HepG2 (cell line): Measurements from ENCODE around the gene NSFL1C. TPM values are rescaled to one million over a fixed set of nuclear protein-coding genes. Genes with fewer than 3 reads are reported as not detected.
A peak's percentile ranks its signal among the peaks of the same experiment; 100 is the strongest.

ENCODE experiments used
- BRD4 ChIP-seq: sonication (generic); formaldehyde crosslinking; IDR thresholded peaks from 2 replicates; pipeline ENCODE4 v1.4.0; 2020; ENCODE audit warnings: missing genetic modification reagents
- CREB3 ChIP-seq: sonication (generic); formaldehyde crosslinking; IDR thresholded peaks from 2 replicates; pipeline ENCODE4 v1.5.0; 2020; ENCODE audit warnings: missing genetic modification reagents
- HDAC6 ChIP-seq: fragments of 200-600 bp; sonication (generic); IDR thresholded peaks from 2 replicates; pipeline ENCODE4 v1.7.0; 2017; ENCODE audit warnings: mild to moderate bottlenecking, antibody characterized with exemption, low read length, low read depth
- HNRNPL ChIP-seq: fragments of 200-400 bp; formaldehyde crosslinking; IDR thresholded peaks from 2 replicates; pipeline ENCODE4 v1.6.1; 2017; ENCODE audit warnings: mild to moderate bottlenecking, low read depth, low read length
- ISX ChIP-seq: sonication (generic); formaldehyde crosslinking; conservative IDR thresholded peaks from 2 replicates; pipeline ENCODE4 v1.5.0; 2020; ENCODE audit warnings: missing genetic modification reagents
- KDM5B ChIP-seq: sonication (generic); formaldehyde crosslinking; IDR thresholded peaks from 2 replicates; pipeline ENCODE4 v1.4.0; 2020; ENCODE audit warnings: missing genetic modification reagents, mild to moderate bottlenecking, borderline replicate concordance
- NONO ChIP-seq, 2 experiments: fragments of 450-650 bp in 1 of 2; sonication (generic) in 1 of 2; formaldehyde crosslinking in 1 of 2; IDR thresholded peaks in 1 of 2; conservative IDR thresholded peaks in 1 of 2; 2 replicates each; pipeline versions ENCODE4 v1.6.1 to v1.8.0; 2017 to 2022; ENCODE audit warnings: mild to moderate bottlenecking in 1 of 2, missing genetic modification reagents in 1 of 2, moderate library complexity in 1 of 2
- ONECUT2 ChIP-seq: sonication (generic); formaldehyde crosslinking; IDR thresholded peaks from 2 replicates; pipeline ENCODE4 v1.4.0; 2020; ENCODE audit warnings: missing genetic modification reagents
- RARA ChIP-seq: IDR thresholded peaks from 2 replicates; pipeline ENCODE4 v1.6.1; 2016; ENCODE audit warnings: missing genetic modification reagents, missing compliant biosample characterization
- SALL2 ChIP-seq: sonication (generic); formaldehyde crosslinking; IDR thresholded peaks from 2 replicates; pipeline ENCODE4 v1.8.1; 2023; ENCODE audit warnings: mild to moderate bottlenecking, missing genetic modification reagents, inconsistent platforms
- SNAPC5 ChIP-seq: sonication (generic); formaldehyde crosslinking; IDR thresholded peaks from 2 replicates; pipeline ENCODE4 v1.8.1; 2023; ENCODE audit warnings: mild to moderate bottlenecking, missing genetic modification reagents, borderline replicate concordance
- SPEN ChIP-seq: sonication (generic); formaldehyde crosslinking; IDR thresholded peaks from 2 replicates; pipeline ENCODE4 v1.5.1; 2020; ENCODE audit warnings: low read depth, mild to moderate bottlenecking, missing genetic modification reagents
- SRY ChIP-seq: sonication (generic); formaldehyde crosslinking; IDR thresholded peaks from 2 replicates; pipeline ENCODE4 v1.8.0; 2022; ENCODE audit warnings: mild to moderate bottlenecking, missing genetic modification reagents
- TEAD3 ChIP-seq: optimal IDR thresholded peaks from 2 replicates; pipeline ENCODE3; 2016; ENCODE audit warnings: borderline replicate concordance
- ZBTB20 ChIP-seq: sonication (generic); formaldehyde crosslinking; IDR thresholded peaks from 2 replicates; pipeline ENCODE4 v1.8.1; 2023; ENCODE audit warnings: missing genetic modification reagents, low read depth, mild to moderate bottlenecking, borderline replicate concordance
- ZBTB49 ChIP-seq: sonication (generic); formaldehyde crosslinking; IDR thresholded peaks from 2 replicates; pipeline ENCODE4 v1.4.0; 2020; ENCODE audit warnings: missing genetic modification reagents, borderline replicate concordance
- ZNF12 ChIP-seq: sonication (generic); formaldehyde crosslinking; IDR thresholded peaks from 2 replicates; pipeline ENCODE4 v1.5.0; 2020; ENCODE audit warnings: missing genetic modification reagents
- ZNF251 ChIP-seq: sonication (generic); formaldehyde crosslinking; IDR thresholded peaks from 2 replicates; pipeline ENCODE4 v1.9.0; 2021; ENCODE audit warnings: mild to moderate bottlenecking, missing genetic modification reagents
- ZNF263 ChIP-seq: sonication (generic); formaldehyde crosslinking; IDR thresholded peaks from 2 replicates; pipeline ENCODE4 v1.4.0; 2020; ENCODE audit warnings: missing genetic modification reagents
- ZNF672 ChIP-seq: sonication (generic); formaldehyde crosslinking; IDR thresholded peaks from 2 replicates; pipeline ENCODE4 v1.8.1; 2022; ENCODE audit warnings: missing genetic modification reagents
- polyA plus RNA-seq, 8 experiments: library from polyadenylated mRNA; depleted of rRNA in 3 of 8; stranded (reverse) in 7 of 8; unstranded in 1 of 8; fragments of >200 nt; fragmentation: Illumina TruSeq in 4 of 8; extraction: Trizol in 4 of 8; gene quantifications; 2 replicates each; pipeline versions ENCODE4 v1.2.1 to v1.2.3, GENCODE V29; 2011 to 2016; ENCODE audit warnings: low read depth in 4 of 8, missing spikeins in 1 of 8, mixed read lengths in 1 of 8; ENCODE audit not compliant: insufficient read depth in 1 of 8
- total RNA-seq, 5 experiments: library from RNA; depleted of rRNA; stranded (reverse); fragments of >200 nt; fragmentation: Illumina TruSeq; extraction: Trizol; gene quantifications; 2 replicates each; pipeline ENCODE4 v1.2.3, GENCODE V29; 2016; ENCODE audit warnings: low read depth in 1 of 5
- TF ChIP-seq, protein P1 (sequence below): sonication (generic); formaldehyde crosslinking; IDR thresholded peaks from 2 replicates; pipeline ENCODE4 v1.5.0; 2020; ENCODE audit warnings: mild to moderate bottlenecking, missing genetic modification reagents
- TF ChIP-seq, protein P2 (sequence below): sonication (generic); formaldehyde crosslinking; IDR thresholded peaks from 2 replicates; pipeline ENCODE4 v1.4.0; 2020; ENCODE audit warnings: missing genetic modification reagents; ENCODE audit errors: not compliant biosample characterization

The NSFL1C gene
- total and polyA plus RNA-seq, 2 of the 13 experiments (the other 11 are each of a cell fraction or from before 2014, with no cell fraction given) = 22.9 to 62.7 TPM

GRCh38 chr20:1392693-1393506 lies 73.7 kb downstream of the NSFL1C start, which contains the start of gene FKBP1A (continued):
- TF ChIP-seq ZNF251 (CRISPR knock-in tag) (no peak), ZNF672 (CRISPR knock-in tag) (no peak), ZNF12 (CRISPR knock-in tag) (0 out of 2 replicates have a peak, but pooled peaks have one; percentile 12), SNAPC5 (CRISPR knock-in tag) (peak; percentile 77; the same call in 1 of the 2 replicates), HNRNPL (0 out of 2 replicates have a peak, but pooled peaks have one; percentile 49), RARA (CRISPR knock-in tag) (peak; percentile 37; the same call in 1 of the 2 replicates), CREB3 (CRISPR knock-in tag) (no peak), ZBTB49 (CRISPR knock-in tag) (no peak), ZBTB20 (CRISPR knock-in tag) (peak; percentile 63; the same call in 1 of the 2 replicates), ZNF263 (CRISPR knock-in tag) (no peak), ISX (CRISPR knock-in tag) (0 out of 2 replicates have a peak, but pooled peaks have one; percentile 56), TEAD3 (CRISPR knock-in tag) (peak; percentile 71), SRY (CRISPR knock-in tag) (peak; percentile 91), SALL2 (CRISPR knock-in tag) (peak; percentile 73; the same call in 1 of the 2 replicates), HDAC6 (no peak), BRD4 (CRISPR knock-in tag) (no peak; the same call in 1 of the 2 replicates), ONECUT2 (CRISPR knock-in tag) (no peak), SPEN (CRISPR knock-in tag) (peak; percentile 97), KDM5B (peak; percentile 69; the same call in 1 of the 2 replicates), NONO (IDR thresholded peaks at IDR 0.05) (no peak), NONO (CRISPR knock-in tag; conservative IDR thresholded peaks at IDR 0.05) (peak; percentile 88)
- TF ChIP-seq, protein P1, sequence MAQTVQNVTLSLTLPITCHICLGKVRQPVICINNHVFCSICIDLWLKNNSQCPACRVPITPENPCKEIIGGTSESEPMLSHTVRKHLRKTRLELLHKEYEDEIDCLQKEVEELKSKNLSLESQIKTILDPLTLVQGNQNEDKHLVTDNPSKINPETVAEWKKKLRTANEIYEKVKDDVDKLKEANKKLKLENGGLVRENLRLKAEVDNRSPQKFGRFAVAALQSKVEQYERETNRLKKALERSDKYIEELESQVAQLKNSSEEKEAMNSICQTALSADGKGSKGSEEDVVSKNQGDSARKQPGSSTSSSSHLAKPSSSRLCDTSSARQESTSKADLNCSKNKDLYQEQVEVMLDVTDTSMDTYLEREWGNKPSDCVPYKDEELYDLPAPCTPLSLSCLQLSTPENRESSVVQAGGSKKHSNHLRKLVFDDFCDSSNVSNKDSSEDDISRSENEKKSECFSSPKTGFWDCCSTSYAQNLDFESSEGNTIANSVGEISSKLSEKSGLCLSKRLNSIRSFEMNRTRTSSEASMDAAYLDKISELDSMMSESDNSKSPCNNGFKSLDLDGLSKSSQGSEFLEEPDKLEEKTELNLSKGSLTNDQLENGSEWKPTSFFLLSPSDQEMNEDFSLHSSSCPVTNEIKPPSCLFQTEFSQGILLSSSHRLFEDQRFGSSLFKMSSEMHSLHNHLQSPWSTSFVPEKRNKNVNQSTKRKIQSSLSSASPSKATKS (CRISPR knock-in tag) = no peak
- TF ChIP-seq, protein P2, sequence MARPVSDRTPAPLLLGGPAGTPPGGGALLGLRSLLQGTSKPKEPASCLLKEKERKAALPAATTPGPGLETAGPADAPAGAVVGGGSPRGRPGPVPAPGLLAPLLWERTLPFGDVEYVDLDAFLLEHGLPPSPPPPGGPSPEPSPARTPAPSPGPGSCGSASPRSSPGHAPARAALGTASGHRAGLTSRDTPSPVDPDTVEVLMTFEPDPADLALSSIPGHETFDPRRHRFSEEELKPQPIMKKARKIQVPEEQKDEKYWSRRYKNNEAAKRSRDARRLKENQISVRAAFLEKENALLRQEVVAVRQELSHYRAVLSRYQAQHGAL (CRISPR knock-in tag) = no peak
